HG03442 (cell line): ENCODE measurements around the gene CNOT4.
"Not testable (repeated sequence)": the region's sequence is repeated elsewhere in the genome, so short reads cannot be mapped to it uniquely, and the experiment has no call there.

Source experiments
- ATAC-seq: cut with Tn5 transposase; IDR thresholded peaks from one replicate; pipeline ENCODE4 v1.9.1; 2021; ENCODE audit warnings: mild to moderate bottlenecking, moderate library complexity; ENCODE audit not compliant: unreplicated experiment

CNOT4 gene

DNA sequence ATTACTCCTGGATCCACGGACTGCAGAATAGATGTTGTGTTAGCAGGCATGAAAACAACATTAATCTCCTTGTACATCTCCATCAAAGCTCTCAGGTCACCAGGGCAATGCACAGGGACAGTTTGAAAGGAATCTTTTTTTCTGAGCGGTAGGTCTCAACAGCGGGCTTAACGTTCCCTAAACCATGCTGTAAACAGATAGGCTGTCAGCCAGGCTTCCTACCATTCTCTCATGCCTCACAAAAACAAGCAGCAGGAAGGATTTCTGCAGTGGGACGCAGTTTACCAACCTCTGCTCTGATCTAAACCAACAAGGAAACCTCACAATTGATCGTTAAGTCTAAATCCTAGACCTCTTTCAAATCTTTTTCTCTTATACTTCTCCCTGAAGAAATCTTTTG is 50.8 kb downstream of the CNOT4 start:
- no peak for ATAC-seq

DNA sequence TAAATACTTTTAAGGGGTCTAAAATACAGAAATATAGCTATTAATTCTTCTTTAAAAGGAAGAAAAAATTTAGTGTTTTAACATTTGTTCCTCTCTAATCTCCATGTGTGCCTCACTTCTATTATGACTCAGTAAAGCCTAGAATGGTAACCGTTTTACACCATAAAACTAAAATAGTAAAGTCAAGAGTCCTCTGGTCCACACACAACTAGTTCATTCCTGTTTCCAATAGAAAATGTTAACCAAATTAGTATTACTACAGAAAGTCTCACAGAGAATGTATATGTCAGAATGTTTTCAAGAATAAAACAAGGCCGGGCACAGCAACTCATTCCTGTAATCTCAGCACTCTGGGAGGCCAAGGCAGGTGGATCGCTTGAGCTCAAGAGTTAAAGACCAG is 55.8 kb downstream of the CNOT4 start:
- peak; percentile 67 for ATAC-seq

DNA sequence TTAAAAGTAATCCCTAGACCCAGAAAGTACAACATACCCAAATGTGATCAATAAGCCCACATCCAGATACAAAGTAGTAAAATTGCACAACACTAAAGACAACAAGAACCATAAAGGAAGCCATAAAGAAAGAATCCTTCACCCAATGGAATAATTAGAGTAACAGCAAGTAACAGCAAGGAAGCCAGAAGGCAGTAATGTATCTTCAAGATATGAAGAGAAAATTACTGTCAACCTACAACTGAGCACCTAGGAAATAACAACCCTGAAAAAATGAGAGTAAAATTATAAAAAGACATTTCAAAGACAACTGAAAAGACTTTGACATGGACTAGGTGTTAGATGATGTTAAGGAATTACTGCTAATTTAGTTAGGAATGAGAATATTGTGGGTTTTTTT is 60.5 kb downstream of the CNOT4 start:
- ATAC-seq = no peak

DNA sequence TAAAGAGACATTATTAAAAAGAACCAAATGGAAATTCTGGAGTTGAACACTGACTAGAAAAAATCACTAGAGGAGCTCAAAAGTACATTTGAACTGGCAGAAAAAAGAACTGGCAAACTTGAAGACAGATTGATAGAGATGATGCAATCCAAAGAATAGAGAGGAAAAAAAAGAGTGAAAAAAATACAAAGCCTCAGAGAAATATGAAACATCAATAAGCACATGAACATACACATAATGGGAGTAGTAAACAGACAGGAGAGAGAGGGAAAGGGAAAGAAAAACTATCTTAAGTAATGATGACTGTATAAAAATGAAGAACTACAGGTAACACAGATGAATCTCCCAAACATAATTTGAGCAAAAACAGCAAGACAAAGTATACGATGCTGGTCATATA is 61.1 kb downstream of the CNOT4 start:
- ATAC-seq = no peak

DNA sequence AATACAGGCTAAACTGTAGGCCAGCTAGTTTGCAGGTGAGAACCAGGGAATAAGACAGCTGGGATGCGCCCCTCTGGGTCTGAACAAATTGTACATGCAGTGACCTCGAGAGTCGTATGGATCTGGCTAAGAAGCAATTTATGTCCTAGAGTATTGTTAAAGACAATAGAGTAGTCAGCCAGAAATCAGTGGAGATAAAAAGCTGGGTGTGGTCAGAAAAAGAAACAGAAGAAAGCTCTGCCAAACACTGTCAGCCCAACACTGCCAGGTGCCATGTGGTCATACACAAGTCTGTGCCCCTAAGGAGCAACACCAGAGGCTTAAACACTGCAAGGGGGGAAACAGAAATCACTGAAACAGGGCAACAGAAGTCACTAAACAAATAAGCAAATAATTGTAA is 62.2 kb downstream of the CNOT4 start:
- no peak for ATAC-seq

DNA sequence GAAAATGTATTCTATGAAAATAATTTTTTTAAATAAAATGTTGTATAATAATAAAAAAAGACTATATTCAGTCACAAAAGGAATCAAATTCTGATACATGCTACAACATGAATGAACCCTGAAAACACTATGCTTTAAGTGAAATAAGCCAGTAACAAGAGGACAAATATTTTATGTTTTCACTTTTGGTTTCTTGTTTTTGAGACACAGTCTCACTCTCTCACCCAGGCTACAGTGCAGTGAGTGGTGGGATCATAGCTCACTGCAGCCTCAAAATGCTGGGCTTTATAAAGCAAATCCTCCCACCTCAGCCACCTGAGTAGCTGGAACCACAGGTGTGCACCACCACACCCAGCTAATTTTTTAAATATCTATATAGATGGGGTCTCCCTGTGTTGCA is 64.2 kb downstream of the CNOT4 start:
- no peak for ATAC-seq

DNA sequence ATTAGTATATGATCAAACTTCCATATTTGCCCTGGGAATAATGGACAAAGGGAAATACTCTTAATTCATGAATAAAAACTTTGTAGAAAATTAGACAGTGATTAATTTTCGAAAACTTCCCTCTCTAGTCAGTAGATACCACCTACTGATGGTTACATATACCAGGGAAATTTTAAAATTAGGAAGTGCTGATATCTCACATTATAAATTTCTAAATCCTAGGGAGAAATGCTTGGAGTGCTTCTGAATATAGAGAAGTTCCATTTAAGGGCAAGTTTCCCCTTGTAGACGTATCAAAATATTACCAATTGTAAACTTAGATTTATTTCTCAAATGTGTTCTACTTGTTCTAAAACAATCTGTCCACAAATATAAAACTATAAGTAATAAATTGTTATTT is 64.6 kb downstream of the CNOT4 start:
- not testable (repeated sequence) for ATAC-seq

DNA sequence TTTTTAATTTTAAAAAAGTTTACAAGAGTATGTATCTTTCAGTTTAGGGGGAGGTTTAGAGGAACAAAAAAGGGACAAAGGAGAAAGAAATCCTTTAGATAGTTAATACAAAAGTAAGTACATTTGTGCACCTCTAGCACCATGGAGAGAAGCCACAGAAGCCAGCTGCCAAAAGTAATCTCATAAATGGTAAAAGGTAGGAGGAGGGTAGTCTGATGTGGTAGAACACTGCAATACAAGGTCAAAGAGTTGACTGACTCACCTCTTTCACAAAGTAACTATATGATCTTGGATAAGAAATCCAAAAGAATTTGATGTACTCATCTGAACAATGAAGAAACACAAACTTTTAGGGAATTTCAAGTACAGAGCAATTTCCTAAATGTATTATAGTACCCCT is 68.1 kb downstream of the CNOT4 start:
- no peak for ATAC-seq

DNA sequence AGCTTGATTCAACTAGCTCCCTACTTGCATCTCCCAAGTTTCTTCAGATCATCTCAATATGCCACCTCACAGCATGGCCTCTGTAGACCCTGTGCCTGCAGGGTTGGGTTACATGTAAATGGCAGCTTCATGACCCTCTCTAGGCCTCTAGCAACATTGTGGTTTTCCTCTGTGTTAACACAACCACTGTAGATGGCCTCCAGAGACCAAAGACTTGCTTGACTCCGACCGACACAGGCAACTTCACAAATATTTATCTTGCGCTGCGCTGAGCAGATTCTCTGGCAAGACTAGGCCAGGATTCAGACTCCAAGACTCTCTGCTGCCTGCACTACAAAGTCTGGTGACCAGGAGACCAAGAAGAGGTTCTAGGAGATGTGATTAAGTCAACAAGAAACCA is 75.9 kb downstream of the CNOT4 start:
- no peak for ATAC-seq

DNA sequence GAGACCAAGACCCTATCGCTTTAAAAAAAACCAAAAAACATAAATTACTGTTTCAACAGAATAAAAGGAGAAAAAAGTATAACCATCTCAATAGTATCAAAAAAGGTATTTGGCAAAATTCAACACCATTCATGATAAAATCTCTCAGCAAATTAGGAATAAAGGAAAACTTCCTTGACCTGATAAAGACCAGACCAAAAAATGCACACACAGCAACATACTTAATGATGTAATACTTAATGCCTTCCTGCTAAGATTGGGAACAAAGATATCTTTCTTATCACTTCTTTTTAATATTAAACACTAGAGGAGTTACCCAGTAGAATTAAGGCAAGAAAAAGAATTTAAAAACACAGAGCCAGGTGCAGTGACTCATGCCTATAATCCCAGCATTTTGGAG is 79.3 kb downstream of the CNOT4 start:
- ATAC-seq = no peak

DNA sequence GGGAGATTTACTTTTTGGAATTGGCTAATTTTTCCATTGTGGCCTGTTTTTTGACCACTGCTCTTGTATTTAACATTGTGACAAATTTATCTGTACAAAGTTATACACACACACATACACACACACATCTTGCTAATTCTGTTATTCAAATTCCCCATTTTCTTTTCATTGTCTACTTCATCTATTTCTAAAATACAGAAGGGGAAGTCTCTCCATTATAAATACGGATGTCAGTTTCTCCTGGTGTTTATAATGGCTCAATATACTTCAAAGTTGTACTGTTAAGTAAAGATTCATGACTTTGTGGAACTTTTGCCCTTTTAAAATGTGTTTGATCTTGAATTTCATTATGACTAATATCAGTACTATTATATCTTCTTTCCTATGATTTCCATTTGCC is 81.0 kb downstream of the CNOT4 start:
- no peak for ATAC-seq

DNA sequence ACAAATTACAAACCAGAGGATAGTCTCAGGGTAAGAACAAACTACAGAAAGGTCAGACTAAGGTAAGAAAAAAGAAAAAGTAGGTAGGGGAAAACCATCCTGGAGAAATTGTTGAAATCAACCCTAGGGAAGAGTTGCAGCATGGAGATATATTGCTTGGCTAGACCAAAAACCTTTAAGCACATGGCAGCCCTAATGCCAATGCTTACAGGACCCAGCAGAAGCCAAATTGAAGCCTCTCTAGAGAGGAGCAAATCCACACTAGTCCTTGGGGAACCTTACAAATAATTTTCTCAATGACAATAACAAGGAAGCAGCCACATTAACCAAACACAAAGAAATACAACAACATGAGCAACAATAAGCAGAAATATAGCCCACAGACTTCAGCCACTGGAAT is 81.9 kb downstream of the CNOT4 start:
- ATAC-seq = no peak

DNA sequence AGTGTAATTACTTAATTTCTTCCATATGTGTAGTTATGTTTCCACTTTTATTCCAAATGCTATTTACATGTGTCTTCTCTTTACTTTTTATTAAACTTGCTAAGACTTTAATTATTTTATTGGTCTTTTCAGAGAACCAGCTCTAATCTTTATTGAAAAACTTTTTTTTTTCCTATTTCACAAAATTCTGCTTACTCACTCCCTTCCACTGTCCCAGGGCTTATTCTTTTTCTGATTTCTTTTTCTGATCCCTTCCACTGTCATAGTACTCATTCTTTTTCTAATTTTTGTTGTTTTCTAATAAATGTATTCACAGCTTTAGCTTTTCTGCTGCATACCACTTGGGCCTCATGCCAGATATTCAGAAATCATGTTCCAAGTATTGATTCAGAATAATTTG is 82.7 kb downstream of the CNOT4 start:
- ATAC-seq = no peak

DNA sequence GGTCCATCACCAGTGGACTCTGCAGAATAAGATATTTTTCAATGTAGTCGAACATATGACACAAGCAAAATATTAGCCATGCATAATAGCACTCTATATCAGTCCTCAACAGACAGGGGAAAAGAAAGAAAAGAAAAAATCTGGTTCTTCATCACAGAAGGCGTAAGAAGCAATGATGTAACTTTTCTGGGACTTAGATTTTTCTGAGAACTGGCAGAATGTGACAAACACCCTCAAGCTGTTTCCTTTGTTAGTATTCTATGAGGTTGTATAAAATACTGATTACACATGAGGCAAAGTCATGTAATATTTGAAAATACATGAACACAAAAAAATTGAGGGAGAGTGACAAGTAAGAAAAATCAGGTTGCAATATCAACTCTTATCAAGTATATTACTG is 84.9 kb downstream of the CNOT4 start:
- ATAC-seq = no peak

DNA sequence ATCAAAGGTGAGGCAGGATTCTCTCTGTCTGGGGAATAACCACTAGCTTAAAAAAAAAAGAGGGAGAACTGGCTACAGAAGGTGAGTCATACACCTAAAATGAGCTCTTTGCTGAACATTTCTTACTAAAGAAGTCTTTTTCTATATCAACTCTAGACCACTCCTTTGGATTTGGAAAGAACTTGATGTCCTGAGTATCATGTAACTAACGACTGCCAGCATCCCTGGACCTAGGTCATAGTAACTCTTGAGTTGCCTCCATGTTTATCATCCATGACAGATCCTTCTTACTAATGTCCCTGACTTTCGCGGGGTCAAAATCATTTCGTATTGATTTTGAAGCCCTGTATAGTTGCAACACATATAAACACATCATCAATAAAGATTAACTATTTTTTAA is 89.1 kb downstream of the CNOT4 start:
- no peak for ATAC-seq

DNA sequence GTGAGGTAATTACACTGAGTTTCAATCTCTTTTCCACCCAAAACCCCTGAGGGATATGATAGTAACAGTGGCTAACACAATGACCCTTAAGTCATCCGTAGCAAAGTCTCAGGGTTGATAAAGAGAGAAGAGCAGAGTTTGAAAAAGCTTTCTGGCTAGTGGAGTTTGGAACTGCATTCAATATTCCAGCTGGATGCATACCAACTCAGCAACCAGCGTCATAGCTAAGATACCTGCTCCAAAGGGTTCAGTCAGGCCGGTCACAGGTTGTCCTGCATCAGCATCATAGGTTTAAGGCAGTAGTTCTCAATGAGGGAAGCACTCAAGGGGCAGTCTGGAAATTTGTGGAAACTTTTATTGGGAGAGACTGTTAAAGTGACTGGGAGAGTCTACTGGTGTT is 93.5 kb downstream of the CNOT4 start:
- no peak for ATAC-seq

DNA sequence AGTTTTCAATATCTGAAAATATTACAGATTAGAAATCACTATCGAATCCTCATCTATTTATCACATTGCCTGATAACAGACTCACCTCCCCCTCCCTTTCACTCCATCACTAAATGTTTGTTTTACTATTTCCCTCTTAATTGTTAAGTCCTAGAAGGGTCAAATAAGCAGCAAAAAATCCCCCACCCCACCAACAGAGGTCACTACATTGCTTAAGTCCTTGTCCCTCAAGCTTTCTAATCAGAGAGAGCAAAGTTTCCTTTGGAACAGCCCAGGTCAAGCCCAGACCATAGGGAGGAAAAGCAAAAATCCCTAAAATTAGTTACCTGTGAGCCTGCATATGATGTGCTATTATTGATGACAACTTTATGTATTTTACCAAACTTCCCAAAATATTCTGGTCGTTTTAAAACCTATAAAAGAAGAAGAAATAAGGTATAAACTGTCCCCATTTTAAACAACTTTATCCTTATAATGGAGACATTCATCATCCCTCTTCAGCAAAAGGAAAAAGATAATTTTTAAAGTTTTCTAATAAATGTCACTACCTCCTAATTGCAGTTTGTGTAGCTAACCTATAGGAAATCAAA is 95.0 kb downstream of the CNOT4 start:
- ATAC-seq = no peak

DNA sequence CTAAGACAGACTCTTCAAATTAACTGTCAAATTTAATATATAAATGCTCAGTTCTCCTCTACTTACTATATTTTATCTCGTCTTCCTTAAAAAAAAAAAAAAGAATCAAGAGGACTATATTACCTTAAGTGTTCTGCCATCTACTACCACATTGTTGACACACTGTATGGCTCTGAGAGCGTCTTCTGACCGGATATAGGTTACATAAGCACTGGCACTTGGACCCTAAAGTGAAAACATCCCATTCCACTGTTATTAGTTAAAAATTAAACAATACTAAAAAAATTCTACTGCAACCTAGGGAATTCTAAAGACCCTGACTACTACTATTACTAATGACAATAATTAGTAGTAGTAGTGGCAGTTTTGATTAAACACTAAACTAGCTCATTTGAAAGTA is 95.7 kb downstream of the CNOT4 start:
- no peak for ATAC-seq

DNA sequence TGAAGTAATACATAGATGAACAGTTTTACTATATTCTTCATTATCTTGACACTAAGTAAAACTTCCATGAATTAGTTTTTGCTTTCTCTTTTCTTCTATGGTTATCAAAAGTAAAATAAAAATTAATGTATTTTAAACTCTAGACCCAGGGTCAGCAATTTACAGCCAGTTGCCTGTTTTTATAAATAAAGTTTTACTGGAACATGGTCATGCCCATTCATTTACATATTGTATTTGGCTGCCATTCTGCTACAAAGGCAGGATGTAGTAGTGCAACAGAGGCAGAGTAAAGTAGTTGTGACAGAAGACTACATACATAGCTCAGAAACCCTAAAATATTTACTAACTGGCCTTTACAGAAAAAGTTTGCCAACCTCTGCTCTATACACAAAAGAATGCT is 98.8 kb downstream of the CNOT4 start:
- ATAC-seq = no peak

DNA sequence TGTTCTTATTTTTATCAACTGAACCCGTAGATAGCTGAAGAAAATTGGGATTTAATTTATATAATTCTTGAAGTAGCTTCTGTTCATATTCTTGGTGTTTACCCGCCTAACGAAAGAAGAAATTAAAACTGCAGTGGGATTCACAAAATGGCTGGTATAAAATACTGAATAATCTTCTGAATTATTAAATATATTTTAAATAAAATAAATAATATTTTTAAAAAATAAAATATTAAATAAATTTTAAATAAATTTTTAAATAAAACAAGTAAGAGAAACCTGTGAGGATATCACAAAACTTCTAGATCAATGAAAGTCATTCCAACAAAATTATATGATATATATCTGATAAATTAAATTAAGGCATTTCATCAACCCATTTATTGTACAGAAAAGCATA is 99.4 kb downstream of the CNOT4 start:
- ATAC-seq = no peak

DNA sequence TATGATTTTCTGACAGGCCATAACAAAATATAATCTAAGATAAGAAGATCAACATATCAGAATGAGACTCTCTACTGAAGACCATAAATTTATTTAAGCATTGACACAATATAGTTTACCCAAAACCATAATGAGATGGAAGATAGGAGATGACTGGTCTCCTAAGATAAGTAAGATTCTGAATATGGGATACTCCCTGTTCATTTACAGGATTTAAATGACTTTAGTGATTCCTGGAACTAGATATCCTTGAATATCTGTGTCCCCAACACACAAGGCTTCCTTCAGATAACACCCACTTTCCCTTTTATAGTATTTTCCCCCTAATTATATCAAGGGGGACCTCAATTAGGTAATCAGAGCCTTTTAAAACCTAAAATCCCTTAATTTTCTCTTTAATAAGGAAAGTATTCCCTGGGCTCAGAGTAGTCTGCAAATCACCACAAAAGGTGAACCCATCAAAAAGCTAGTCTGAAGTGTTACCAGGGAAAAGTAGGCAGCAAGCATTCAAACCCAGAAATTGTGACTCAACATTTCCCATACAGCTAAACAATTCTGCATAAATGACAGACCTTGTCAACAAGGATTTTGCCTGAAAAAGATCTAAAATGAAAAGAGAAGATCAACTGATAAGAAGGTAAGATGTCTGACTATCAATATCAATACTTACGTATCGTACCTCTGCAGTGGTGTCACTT is 99.9 kb downstream of the CNOT4 start:
- ATAC-seq = no peak

DNA sequence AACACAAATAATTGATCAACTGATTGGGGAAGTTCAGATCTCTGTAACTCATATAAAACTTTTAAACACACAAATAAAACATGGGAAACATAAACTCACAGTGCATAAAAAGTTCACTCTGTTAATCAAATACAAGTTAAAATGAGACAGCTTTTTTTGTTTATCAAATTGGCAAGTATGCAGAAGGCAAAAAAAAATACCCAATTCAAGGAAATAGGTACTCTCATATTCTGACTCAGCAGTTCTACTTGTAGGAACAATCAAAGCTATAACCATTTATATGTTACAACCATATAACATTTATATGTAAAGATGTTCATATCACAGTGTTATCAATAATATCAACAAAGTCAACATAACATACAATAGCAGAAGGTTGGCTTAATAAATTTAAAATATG is 102.0 kb downstream of the CNOT4 start:
- no peak for ATAC-seq

DNA sequence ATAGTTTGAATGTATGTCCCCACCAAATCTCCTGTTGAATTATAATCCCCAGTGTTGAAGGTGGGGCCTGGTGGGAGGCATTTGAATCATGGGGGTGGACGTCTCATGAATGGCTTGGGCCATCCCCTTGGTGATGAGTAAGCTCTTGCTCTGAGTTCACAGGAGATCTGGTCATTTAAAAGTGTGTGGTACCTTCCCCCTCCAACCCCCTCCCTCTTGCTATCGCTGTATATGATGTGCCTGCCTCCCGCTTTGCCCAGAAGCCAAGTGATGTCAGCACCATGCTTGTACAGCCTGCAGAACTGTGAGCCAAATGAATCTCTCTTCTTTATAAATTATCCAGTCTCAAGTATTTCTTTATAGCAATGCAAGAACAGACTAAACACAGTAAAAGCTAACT is 103.0 kb downstream of the CNOT4 start:
- ATAC-seq = no peak
